Activated CD8-positive, alpha-beta memory T cell treated with anti-CD3 and anti-CD28 coated beads, Interleukin-2, amount 50 U/mL, for 48 hours (primary cell): ENCODE results near the gene DHDH.
"Not testable (repeated sequence)": the region's sequence is repeated elsewhere in the genome, so short reads cannot be mapped to it uniquely, and the experiment has no call there.

ENCODE experiments used
- DNase-seq: peaks from one replicate; pipeline ENCODE4 v3.0.0-alpha.2; 2020

DHDH gene

GRCh38 chr19:48918071-48918470 is 15.4 kb upstream of the DHDH start:
- no peak for DNase-seq

- DNase-seq, result no peak
Observed at GRCh38 chr19:48918801-48919247, 14.7 kb upstream of the DHDH start.

GRCh38 chr19:48919271-48919670 is 14.2 kb upstream of the DHDH start:
- DNase-seq, result not testable (repeated sequence)

GRCh38 chr19:48920949-48921348 is 12.6 kb upstream of the DHDH start:
- DNase-seq, result no peak

- DNase-seq, result no peak
Observed at GRCh38 chr19:48921721-48922500, 11.6 kb upstream of the DHDH start.

- no peak for DNase-seq
Observed at GRCh38 chr19:48922548-48923490, 10.7 kb upstream of the DHDH start.

GRCh38 chr19:48925240-48925843 is 8.2 kb upstream of the DHDH start:
- DNase-seq, result no peak

- not testable (repeated sequence) for DNase-seq
Observed at GRCh38 chr19:48925890-48926289, 7.6 kb upstream of the DHDH start.

- DNase-seq, result no peak
Observed at GRCh38 chr19:48926909-48927308, 6.6 kb upstream of the DHDH start.

GRCh38 chr19:48927692-48928091 is 5.8 kb upstream of the DHDH start:
- not testable (repeated sequence) for DNase-seq

- no peak for DNase-seq
Observed at GRCh38 chr19:48928164-48929025, 5.1 kb upstream of the DHDH start.

GRCh38 chr19:48934837-48935236 is 1.3 kb downstream of the DHDH start:
- DNase-seq, result no peak

- DNase-seq, result no peak
Observed at GRCh38 chr19:48935864-48936263, 2.4 kb downstream of the DHDH start.

GRCh38 chr19:48938256-48938655 is 4.8 kb downstream of the DHDH start:
- DNase-seq, result no peak

GRCh38 chr19:48940902-48941301 is 7.4 kb downstream of the DHDH start:
- DNase-seq, result no peak

- no peak for DNase-seq
Observed at GRCh38 chr19:48943081-48943480, 9.6 kb downstream of the DHDH start.

- no peak for DNase-seq
Observed at GRCh38 chr19:48945415-48945814, 11.9 kb downstream of the DHDH start.

GRCh38 chr19:48945817-48946216 is 12.3 kb downstream of the DHDH start:
- no peak for DNase-seq

- DNase-seq, result no peak
Observed at GRCh38 chr19:48946463-48947257, 13.2 kb downstream of the DHDH start.

- no peak for DNase-seq
Observed at GRCh38 chr19:48947258-48947542, 13.7 kb downstream of the DHDH start.

GRCh38 chr19:48950159-48950558 is 16.7 kb downstream of the DHDH start:
- DNase-seq, result no peak
